GM12892 (cell line): Measurements from ENCODE around the gene PPP3CA.

Source experiments
- POLR2A ChIP-seq: IDR thresholded peaks from 2 replicates; pipeline ENCODE4 v1.6.1; 2011; ENCODE audit warnings: low read depth, low read length, control low read depth
- POLR2AphosphoS5 ChIP-seq: IDR thresholded peaks from 2 replicates; pipeline ENCODE4 v1.6.1; 2011; ENCODE audit warnings: low read depth, low read length, control low read depth
- TAF1 ChIP-seq: IDR thresholded peaks from 2 replicates; pipeline ENCODE4 v1.6.1; 2011; ENCODE audit warnings: low read depth, mild to moderate bottlenecking, control low read depth, low read length, borderline replicate concordance

DNA sequence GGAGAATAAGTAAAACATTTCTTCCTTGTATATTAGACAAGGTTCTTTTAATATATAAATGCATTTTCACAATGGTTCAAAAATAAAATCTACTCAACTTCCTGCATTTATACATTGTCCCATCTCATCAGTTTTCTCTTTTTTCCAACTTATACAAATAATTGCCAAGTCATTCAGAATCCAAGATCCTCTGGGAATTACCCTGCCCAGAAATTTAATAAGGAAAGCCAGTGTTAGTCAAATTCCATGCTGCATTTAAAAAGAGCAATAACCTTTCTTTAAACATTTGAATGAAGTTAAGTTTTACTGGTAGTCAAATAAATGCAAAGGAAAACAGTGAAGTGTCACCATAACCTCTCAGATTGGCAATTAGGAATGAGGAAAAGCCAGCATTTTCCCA, 357.9 kb downstream of the PPP3CA start:
- no peak for TF ChIP-seq TAF1
- TF ChIP-seq POLR2A, result no peak
- no peak for TF ChIP-seq POLR2AphosphoS5
